Measurements from ENCODE around the gene AADACL4.

AADACL4 gene

DNA sequence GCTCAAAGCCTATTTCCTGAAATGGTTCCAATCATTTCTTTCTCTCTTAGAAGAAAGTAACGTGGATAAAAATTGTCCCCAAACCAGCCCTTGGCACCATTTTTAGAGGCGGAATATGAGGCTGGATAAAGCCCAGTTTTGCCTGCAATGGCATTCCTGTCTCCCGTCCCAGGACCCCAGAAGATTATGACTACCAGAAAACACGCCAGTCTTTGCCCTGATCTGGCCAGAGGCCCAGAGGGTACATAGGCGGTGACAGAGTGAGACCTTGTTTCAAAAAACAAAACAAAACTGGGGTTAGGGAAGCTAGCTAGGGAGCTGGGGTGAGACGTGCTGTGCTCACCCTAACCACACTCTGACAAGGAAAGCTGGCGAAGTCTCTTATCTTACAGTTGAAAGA, at the start of gene AADACL4:
Gene AADACL4 (plus strand): TSS at position 301 of the 400 bp plus-strand sequence. CDS start 462 bp downstream, outside the sequence.
- DNase-seq = no peak

DNA sequence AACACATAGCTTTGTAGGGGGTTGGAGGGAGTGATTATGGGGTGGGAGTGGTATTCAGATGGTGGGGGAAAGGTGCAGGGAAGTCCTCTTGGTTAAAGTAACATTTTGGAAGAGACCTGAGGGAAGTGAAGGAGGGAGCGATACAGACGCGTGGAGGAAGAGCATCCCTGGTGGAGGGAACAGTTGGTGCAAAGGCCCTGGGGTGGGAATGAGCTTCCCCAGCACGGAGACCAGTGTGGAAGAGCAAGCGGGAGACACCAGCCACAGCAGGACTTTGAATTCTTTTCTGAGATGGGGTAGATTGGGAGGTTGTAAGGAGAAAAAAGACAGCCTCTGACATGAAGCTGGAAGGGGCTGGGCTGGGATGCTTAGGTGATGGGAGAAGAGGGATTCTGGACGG, 49.4 kb upstream of the AADACL4 start:
- no peak for DNase-seq

DNA sequence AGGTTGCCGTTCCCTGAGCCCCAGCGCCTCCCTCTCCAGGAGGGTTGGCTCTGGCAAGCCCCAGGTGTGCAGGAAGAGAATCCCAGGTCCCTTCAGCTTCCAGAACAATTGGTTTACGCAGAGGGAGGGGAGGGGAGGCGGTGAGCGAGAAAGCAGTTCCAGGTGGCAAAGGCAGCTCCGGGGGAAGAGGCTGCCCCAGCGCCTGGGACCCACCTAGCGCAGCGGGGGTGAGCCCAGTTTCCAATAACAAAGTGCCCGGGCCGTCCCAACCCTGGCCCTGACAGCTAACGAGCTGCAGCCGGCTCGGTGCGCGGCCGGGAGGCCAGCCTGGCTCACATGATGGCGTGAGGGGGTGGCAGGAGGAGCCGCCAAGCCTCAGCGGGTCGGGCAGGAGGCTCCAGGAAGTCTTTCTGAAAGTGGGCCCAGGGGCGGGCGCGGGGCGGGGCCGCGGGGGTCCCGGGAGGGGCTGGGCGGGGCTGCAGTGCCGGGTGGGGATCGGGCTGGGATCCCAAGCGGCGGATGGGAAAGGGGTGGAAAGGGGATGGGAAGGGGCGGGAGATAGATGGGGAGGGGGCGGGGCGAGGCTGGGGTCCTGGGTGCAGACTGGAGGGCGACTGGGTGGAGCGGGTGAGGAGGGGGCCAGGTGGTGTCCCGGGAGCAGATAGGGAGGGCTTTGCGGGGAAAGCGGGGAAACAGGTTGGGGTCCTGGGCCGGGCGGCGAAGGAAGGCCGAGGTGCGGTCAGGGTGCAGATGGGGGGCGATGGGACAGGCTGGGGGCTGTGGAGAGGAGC, 48.7 kb upstream of the AADACL4 start:
- DNase-seq = no peak

DNA sequence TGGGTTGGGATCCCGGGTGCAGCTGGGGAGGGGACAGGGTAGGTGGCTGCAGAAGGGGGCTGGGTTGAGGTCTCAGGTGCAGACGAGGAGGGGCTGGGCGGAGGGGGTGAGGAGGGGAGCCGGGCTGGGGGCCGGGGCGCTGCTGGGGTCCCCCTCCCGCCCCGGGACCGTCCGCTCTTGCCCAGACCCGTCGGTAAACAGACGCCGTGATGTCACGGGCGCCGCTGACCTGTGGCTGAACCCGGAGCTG, 48.2 kb upstream of the AADACL4 start:
- no peak for DNase-seq

DNA sequence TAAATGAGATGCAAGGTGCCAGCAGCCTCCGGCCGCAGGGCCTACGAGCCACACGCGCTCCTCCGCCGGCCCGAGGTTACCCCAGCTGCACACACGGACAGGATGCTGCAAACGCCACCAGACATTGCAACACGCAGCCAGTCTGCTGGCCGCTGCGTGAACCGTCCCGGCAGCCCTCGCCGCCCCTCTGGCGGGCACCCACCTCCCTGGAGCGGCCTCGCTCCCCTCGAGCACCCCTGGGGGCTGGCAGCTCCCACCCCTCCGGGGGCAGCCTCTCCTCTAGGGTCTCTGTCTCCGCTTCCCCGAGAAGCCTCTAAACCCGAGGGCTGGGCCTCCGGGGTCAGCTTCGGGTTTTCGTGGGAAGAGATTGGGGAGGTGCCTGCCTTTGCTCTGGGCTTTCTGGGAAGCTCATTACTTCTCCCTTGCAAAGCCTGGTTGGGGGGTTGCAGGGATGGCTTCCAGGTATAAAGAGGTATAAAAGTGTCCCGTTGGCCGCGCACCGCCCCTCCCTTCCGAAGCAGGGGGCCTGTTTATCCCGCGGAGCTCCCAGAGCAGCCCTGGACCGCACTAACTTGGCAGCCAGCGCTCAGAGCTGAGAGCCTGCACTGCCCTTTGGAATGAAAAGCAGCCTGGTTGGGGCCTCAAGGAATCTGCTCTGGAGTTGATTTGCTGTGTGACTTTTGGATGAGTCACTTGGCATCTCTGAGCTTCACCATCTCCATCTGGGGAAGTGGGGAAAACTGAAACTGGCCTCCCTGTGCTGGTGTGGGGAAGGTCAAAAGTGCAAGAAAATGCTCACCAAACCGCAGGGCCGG, 47.7 kb upstream of the AADACL4 start:
- no peak for DNase-seq

DNA sequence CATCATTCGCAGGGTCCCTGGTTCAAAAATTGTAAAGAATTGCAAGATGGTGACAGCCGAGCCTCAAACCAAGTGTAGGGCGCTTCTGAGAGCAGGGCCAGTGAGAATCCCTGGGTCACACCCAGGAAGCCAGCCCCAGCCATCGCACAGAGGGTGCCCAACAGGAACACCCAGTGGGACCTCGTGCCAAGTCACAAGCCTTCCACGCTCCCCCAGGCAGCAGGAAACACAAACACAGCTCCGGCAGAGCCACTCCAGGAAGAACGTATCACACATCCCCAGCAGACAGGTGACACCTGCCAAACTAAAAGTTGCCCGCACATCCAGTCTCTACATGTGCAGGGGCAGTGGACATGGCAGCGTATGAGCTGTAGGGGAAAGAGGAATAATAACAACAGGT, 46.1 kb upstream of the AADACL4 start:
- DNase-seq = no peak

DNA sequence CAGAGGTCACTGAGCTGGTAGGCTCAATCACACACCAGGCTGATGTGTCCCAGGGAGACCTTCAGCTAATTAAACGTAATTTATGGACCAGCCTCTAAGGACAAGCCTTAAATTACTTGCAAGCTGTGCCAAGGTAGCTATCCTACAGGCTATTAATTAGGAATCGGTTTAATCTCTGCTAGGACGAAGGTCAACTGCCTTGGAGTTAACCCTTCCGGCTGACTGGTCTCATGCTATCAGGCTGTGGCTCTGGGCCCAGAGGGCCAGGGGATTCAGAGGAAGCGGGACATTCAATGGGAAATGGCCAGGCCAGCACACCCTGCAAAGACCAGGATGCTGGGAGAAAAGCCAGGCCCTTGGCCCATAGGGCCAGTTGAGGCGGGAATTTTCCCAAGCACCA, 44.9 kb upstream of the AADACL4 start:
- no peak for DNase-seq

DNA sequence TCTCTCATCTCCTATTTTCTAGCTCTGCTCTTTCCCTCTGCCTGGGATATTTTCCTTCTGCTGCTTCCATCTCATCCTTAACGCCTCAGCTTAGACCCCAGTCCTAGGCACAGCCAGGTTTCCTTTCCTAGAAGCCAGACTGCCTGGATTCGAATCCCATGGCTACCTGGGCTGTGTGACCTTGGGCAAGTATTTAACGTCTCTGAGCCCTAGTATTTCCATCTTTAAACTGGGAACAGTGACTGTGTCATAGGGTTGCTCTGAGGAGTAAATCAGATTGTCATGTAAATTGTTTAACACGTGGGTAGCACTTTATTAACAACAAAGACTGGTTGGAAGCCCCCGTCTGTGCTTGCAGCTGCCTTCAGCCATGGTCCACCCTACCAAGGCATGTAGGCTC, 44.2 kb upstream of the AADACL4 start:
- no peak for DNase-seq

DNA sequence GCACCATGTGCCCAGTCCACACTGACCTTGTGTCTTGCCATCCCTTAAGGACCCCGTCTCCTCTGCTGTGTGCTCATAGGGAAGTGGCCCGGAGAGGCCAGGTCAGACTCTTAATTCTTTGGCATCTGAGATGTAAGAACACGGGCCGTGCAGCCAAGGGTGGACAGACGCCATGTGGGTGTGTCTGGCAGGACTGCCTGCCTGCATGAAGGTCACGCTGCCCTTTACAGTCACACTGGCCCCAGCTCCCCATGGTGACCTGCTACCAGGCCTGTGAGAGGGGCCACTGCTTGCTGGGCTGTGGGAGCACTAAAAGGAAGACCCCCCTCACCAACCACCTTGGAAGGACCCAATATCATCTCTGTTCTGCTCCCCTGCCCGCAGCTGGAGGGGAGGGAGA, 43.5 kb upstream of the AADACL4 start:
- no peak for DNase-seq

DNA sequence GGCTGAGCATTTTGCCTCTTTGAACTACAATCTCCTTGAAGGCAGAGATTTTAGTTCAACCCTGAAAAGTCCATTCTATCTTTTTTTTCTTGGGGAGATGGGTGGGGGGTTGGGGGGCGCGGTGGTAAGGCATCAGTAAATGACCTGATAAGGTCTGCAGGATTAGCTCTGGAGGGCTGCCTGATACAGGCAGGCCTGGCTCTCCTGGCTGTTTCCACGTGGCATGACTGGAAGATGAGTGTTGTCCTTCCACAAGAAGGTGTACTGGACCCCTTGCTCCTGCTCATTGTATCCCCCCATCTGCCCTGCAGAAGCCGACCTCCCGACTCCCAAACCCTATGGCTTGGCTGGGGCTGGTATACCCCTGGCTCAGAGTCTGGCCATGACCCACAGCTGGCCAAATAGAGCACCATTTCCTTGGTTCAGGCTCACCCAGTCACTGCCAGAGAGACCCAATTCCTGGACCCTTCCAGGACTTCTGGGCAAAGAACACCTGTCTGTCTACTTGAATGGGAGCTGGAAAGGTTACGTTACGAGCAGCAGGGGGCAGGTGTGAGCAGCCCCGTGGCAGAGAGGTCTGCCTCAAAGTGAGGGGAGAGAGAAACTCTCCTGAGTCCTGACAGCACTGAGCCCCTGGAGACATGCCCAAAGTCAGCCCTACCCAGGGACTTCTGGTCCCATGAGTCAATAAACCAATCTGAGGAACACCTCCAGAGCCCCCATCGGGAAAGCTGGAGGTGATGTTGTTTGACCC, 42.8 kb upstream of the AADACL4 start:
- no peak for DNase-seq

DNA sequence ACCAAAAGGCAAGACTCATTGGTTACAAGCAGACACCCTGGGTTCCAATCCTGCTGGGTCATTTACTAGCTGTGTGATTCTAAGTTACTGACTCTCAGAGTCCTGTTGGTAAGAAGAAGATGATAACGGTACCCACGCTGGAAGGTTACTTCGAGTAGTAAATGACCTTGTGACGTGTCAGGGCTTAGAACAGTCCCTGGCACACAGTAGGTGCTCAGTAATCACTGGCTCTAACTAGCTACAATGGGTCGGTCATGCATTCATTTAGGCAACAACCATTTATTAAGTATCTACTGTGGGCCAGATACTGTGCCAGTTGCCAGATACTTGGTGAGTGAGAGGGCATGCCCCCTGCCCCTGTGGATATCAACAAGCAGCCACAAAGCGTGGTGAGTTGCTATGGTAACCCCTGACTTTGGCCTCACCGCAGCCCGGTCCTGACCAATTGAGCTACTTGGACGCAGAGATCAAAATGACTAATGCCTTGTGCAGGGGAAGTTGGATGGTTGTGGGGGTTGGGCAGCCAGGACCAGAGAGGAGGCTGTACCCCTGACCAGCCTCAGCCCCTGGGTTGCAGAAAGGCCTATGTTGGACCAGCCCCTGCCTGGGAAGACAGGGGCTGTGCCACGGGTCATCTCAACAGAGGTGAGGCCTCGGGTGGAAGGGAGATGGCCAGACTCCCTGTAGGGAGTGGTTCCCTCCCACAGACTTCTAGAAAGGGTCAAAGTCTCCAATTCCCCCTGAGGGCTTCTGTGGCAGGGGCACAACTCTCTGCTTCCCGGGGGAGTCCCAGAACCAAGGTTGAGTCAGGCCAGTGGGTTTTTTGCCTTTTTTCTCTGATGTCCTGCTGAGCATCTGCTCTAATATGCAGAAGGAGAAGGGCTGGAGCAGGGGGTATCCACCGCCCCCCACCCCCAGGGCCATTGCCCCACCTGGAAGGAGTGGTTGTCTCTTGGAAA, 41.9 kb upstream of the AADACL4 start:
- no peak for DNase-seq

DNA sequence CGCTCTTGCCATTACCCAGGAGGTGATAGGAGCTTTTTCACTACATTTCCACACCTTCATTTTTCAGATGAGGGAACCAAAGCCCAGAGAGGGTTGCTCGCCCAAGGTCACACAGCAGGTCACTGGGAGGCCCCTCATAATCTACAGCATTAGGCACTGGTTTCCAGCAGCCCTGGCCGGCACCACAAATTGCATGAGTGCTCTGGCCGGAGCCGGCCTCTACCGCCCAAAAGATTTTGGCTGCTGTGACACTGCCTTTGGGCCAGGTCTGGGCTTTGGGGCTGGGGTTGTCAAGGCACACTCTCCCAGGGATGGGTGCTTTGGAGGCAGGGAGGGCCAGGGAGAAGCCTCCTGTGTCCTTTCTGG, 41.2 kb upstream of the AADACL4 start:
- no peak for DNase-seq

DNA sequence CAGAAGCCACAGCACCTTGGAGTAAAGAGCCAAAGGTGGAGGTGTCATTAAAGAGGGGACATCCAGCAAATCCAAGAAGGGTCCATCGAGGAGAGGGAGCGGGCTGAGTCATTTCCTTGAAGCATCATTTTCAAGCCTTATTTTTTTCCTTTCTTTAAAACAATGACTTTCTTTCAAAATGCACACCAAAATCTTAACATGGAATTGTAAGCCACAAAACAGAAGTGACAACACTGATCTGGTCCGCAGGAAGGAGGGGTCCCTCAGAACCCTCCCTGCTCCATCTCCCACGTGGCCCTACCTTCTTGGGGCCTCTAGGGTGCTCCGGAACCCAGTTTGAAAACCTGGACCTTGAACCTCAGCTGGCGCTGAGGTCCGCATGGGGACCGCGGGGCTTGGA, 40.7 kb upstream of the AADACL4 start:
- DNase-seq = no peak

DNA sequence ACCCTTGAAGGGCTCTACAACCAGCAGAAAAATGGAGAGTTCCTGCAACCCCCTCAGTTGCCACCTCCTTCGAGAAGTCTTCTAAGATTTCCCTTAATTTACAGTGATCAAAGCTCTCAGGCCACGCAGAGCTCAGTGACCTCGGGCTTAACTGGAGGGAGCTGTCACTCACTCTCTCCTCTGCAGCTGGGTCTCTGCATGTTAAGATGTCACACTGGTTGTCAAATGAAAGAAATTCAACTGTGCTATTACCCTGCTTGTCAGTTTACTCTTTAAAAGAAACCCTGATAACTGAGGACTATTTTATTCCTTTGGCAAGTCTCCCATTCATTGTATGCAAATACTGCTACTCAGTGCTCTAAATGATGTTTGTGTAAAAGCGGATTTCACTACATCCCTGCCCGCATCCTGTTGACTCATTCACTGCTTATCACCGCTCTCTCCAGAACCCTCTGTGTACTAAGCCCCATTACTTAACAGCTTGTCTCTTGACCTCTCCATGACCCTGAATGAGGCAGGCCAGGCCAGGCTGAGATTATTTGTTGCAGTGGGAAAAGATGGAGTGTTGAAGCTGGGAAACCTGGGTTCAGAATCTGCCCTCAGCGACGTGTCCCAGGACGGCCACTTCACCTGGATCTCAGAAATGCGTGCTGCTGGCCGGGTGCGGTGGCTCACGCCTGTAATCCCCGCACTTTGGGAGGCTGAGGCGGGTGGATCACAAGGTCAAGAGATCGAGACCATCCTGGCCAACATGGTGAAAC, 39.6 kb upstream of the AADACL4 start:
- no peak for DNase-seq

DNA sequence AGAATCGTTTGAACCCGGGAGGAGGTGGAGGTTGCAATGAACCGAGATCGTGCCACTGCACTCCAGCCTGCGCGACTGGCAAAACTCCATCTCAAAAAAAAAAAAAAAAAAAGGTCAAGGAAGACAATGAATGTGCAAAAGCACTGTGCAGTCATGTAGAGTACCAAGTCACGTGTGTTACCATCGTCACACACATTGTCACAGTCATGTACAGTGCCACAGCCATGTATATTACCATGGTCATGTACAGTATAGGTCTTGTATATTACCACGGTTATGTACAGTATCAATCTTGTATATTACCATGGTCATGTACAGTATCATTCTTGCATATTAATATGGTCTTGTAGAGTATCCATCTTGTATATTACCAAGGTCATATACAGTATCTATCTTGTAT, 38.9 kb upstream of the AADACL4 start:
- DNase-seq = no peak

DNA sequence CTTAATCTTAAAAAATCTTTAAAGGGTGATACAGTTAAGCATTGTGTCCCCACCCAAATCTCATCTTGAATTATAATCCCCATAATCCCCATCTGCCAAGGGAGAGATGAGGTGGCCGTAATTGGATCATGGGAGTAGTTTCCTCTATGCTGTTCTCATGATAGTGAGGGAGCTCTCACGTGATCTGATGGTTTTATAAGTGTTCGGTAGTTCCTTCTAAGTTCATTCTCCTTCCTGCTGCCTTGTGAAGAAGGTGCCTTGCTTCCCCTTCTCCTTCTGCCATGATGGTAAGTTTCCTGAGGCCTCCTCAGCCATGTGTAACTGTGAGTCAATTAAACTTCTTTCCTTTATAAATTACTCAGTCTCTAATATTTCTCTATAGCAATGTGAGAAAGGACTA, 36.6 kb upstream of the AADACL4 start:
- no peak for DNase-seq

DNA sequence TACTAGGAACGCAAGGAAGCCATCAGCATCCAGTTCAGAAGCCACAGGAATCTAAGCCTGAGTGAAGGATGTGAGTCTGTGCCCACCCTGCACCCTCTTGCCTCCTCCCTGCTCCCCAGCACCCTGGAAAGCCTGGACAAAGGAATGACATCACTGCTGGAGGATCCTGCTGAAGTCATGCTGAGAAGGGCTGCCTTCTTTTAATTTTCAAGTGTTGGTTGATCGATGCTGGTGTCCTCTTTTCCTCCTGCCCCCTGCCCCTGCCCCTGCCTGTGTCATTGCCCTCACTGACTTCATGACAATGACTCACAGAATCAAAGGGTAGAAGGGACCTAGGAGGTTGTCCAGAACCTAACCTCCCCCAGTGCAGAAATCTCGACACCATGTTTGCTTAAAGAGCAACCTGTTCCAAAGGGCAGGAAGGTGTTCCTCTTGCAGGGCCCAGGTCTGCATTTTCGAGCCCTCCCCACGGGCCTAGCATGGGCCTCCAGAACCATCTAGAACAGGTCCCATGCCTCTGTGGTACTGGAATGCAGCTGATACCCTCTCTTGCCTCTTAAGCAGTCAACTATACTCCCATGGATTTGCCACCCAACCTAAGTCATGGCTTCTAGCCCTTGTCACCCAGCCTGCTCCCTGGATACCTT, 35.5 kb upstream of the AADACL4 start:
- DNase-seq = no peak

DNA sequence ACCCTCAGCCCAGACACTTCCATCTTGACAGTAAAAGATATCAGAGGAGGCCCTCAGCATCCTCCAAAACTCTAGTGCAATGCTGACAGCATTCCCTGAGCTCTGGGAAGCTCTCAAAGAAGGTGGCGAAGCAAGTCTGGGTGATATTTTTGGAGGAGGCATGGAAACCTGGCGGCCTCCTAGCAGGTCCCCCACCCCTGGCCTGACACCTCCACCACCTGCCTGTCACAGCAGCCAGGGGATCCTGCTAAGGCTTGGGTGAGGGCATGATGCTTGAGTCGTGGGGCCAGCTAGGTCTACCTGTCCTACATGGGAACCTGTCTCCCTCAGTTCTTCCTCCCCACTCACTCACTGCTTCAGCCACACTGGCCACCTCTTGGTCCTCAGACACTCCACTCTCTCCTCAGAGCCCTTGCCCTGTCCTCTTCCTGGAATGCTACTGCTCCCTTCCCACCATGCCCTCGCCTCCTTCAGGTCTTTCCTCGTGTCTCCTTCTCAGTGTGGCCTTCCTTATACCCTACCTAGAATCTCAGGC, 34.3 kb upstream of the AADACL4 start:
- DNase-seq = no peak

DNA sequence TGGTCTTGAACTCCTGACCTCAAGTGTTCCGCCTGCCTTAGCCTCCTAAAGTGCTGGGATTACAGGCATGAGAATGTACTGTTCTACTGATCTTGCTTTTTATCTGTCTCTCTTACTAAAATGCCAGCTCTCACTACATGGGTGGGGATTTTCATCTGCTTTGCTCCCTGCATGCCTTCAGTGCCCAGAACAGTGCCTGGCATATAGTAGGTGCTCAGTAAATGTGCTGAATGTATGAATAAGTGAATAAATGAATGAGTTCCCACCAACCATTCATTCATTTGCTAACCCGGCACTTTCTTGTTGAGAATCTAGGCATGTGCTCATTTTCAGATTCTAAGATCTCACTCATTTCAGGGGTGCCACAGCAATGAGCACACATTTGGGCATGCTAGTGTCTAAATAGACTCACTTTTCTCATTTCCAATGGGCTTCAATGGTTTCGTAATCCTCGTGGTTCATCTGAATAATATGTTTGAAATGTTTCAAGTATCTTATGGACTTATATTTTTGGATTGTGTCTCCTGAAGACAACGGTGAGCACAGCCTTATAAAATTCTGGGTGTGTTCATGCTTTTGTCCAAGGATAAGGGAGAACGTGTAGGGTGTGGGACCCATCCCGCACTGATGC, 33.5 kb upstream of the AADACL4 start:
- DNase-seq = no peak

DNA sequence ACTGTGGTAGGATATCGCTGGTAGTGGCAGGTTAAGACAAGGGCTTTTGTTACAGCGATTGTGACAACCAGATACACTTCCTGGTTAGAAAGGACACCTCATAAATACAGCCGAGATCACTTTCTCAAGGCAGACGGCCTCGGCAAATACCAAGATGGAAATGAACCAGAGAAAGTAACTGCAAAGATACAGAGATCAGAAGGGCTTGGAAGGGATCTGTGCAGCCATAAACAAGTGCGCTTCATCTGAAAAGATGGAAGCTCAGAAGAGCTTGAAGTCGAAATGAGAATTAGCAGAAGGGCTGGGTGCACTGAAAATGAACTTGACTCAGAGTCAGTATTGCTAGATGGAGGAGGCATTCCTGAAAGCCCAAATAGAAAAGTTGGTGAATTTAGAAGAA, 32.9 kb upstream of the AADACL4 start:
- no peak for DNase-seq

DNA sequence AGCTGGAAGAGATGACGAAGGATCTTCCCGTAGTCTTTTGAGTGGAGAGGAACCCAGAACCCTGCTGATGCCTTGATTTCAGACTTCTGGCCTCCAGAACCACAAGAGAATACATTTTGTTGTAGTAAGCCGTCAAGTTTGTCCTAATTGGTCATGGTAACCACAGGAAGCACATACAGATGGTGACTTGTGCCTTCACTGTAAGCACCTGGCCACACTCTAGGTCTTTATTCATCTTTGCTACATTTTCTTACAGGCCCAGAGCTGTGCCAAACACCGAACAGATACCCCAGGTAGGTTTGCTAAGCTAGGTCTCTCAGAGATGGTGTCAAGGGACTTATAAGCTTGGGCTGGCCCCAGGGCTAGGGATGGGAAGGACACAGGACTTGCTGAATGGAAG, 30.7 kb upstream of the AADACL4 start:
- DNase-seq = no peak
